Fibroblast of peridontal ligament (primary cell): ENCODE measurements around the gene MROH7.
"Not testable (repeated sequence)": the region's sequence is repeated elsewhere in the genome, so short reads cannot be mapped to it uniquely, and the experiment has no call there.

Experiments
- DNase-seq: peaks from one replicate; pipeline ENCODE4 v3.0.0-alpha.2; 2010; ENCODE audit errors: extremely low read depth

Gene MROH7

DNA sequence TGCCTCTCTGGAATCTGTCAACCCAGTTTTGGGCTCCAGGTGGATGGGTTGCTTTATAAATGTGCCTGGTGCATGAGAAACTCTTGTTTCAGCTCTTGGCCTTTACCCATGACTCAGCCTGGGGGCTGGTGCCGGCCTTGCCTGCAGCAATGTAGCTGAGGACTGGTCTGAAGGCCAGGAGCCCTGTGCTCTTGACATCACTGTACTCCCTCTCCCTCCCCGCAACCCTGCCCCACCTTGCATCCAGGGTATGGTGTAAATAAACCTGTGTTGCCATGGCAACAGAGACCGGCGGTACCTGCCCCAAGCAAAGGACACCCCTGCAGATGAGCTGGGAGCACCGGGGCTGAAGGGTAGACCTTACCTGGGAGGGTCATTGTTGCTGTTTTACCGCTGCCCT lies 31.5 kb upstream of the MROH7 start:
- DNase-seq: no peak

- no peak for DNase-seq
Observed at GRCh38 chr1:54610601-54611580, 30.7 kb upstream of the MROH7 start.

DNA sequence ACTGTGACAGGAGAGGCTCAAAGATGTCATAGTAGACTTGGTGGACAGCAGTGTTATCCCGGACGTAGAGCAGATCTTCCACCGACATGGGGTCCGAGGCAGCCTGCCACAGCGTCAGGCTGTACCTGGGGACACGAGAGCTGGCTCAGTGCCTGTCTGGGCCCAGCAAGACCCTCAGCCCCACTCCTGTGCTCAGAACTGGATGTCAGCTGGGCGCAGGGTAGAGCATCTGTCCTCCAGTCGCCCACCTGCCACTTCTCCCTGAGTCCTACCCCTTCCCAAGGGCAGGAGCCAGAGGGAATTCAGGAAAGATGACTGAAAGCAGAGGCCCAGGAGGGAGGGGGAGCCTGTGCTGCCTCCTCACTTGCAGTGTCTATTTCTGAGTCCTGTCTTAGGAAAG lies 30.0 kb upstream of the MROH7 start:
- no peak for DNase-seq

DNA sequence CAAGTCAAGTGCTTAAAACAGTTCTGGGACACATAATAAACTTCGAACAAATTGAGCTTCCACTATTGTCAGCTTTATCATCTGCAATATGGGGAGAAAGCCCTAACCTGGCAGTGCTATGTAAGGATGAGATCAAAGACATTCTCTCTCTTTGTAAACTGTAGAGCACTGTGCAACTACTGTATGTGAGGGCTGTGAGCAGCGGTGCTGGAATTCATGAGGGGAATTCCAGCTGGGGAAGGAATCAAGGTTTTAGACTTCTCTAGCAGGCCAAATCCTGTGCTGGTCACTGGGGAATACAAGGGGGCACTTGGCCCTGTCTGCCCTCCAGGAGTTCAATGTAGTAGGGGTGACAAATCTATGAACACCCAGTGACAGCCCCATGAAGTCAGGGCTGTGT lies 27.6 kb upstream of the MROH7 start:
- no peak for DNase-seq

GRCh38 chr1:54614563-54614962 lies 27.0 kb upstream of the MROH7 start:
- DNase-seq: no peak

DNA sequence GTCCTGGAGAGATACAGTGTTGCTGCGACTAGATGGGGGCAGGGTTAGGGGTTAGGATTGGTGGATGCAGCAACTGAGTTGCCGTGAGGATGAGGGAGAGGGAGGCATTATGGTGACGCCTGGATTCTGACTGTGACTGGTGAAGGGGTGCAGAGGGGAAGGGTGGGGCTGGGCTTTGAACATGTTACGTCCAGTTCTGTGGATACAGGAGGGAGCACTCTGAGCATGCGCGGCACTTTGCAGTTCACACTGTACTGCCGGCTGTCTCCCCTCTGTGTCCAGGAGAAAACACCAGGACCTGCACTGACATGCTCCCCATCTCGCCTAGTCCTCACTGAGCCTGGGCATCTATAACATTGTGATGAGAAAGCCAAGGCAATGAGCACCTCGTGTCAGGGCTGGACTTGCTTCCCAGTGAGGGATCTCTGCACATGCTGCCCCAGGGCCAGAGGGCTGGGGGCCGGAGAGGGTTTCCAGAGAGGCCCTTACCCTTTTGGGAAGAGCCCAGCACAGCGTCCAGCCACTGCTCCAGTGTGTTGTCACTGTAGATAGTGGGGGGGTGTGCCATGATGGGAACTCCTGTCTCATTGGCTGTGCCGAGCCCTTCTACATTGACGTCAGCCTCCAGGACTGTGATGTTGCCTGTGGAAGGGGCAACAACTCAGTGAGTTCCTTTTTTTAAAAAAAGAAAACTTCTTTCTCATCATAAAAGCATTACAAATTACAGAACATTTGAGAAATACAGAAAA lies 25.9 kb upstream of the MROH7 start:
- no peak for DNase-seq

GRCh38 chr1:54619749-54620148 lies 21.8 kb upstream of the MROH7 start:
- DNase-seq: no peak

- DNase-seq: no peak
Observed at GRCh38 chr1:54623216-54624007, 18.2 kb upstream of the MROH7 start, which contains the start of gene FAM151A. Gene FAM151A, minus strand, starts transcription at chr1:54623525. Its CDS starts 130 bp downstream, at chr1:54623395.

- DNase-seq: no peak
Observed at GRCh38 chr1:54624466-54625464, 16.8 kb upstream of the MROH7 start.

DNA sequence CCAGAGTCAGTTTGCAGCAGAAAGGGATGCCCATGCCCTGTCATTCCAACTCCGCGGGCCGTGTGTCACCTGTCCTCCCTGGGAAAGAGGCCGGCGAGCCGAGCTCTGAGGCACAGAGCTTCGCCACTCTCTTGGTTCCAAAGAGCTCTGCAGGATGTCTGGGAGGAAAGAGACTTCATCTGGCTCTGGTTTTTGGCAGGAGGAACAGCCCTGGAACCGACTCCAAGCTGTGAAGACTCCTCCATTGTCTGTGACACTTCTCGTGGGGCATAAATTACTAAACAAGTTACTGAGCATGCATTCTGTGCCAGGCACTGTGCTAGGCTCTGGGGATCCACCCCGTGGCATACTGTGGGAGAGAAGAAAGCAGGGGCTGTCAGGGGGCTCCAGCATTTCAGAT lies 14.4 kb upstream of the MROH7 start:
- no peak for DNase-seq

- not testable (repeated sequence) for DNase-seq
Observed at GRCh38 chr1:54635804-54636203, 5.8 kb upstream of the MROH7 start.

DNA sequence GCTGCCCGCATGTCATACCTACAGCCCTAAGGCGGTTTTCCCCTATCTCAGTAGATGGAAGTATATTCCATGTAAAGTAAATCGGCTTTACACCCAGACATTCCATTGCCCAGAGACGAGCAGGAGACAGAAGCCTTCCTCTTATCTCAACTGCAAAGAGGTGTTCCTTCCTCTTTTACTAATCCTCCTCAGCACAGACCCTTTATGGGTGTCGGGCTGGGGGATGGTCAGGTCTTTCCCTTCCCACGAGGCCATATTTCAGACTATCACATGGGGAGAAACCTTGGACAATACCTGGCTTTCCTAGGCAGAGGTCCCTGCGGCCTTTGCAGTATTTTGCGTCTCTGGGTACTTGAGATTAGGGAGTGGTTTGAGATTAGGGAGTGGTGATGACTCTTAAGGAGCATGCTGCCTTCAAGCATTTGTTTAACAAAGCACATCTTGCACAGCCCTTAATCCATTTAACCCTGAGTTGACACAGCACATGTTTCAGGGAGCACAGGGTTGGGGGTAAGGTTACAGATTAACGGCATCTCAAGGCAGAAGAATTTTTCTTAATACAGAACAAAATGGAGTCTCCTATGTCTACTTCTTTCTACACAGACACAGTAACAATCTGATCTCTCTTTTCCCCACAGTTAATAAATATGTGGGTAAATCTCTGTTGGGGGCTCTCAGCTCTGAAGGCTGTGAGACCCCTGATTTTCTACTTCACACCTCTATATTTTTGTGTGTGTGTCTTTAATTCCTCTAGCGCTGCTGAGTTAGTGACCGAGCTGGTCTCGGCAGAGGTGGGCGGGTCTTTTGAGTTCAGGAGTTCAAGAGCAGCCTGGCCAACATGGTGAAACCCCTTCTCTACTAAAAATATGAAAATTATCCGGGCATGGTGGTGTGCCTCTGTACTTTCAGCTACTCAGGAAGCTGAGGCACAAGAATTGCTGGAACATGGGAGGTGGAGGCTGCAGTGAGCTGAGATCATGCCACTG lies 4.8 kb upstream of the MROH7 start:
- not testable (repeated sequence) for DNase-seq

DNA sequence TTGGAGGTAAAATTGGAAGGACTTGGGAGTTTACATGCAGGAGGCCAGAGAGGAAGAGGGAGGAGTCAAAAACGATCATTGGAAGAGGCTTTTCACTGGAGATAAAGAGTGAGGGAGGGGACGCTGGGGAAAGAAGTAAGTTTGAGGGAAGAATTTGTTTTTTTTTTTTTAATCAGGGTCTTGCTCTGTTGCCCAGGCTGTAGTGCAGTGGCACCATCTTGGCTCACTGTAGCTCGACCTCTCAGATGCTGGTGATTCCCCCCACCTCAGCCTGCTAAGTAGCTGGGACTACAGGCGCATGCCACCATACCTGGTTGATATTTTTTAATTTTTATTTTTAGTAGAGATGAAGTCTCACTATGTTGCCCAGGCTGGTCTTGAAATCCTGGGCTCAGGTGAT lies 1.2 kb upstream of the MROH7 start:
- DNase-seq: no peak

DNA sequence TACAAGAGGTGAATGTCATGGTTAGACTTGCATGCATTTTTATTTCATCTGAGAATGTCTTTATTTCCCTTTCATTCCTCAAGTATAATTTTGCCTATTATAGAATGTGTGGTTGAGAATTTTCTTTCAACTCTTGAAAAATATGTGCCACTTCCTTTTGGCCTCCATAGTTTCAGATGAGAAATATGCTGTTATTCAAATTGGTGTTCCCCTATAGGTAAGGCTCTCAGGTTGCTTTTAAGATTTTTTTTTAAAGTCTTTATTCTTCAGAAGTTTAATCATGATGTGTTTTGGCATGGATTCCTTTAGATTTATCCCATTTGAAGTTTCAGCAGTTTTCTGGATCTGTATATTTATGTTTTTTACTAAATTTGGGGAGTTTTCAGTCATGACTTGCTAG lies 2.1 kb downstream of the MROH7 start:
- no peak for DNase-seq

- no peak for DNase-seq
Observed at GRCh38 chr1:54645806-54646676, 4.5 kb downstream of the MROH7 start.

GRCh38 chr1:54649130-54649898 lies 7.7 kb downstream of the MROH7 start:
- no peak for DNase-seq

- no peak for DNase-seq
Observed at GRCh38 chr1:54649921-54650320, 8.3 kb downstream of the MROH7 start.

GRCh38 chr1:54650417-54650816 lies 8.8 kb downstream of the MROH7 start:
- DNase-seq: no peak
